PFSK-1 (cell line): ENCODE results near the gene ARPC2.

Experiments
- FOXP2 ChIP-seq: optimal IDR thresholded peaks from 2 replicates; pipeline ENCODE3; 2011; ENCODE audit warnings: borderline replicate concordance, control low read depth, inconsistent platforms; ENCODE audit not compliant: insufficient read depth; ENCODE audit errors: extremely low read length, extremely low read depth
- POLR2AphosphoS5 ChIP-seq: IDR thresholded peaks from 2 replicates; pipeline ENCODE4 v1.6.1; 2012; ENCODE audit warnings: low read depth, mild to moderate bottlenecking, control low read depth, low read length, moderate library complexity
- REST ChIP-seq, 2 experiments: IDR thresholded peaks; 2 replicates each; pipeline versions ENCODE4 v1.6.1 to v1.8.0; 2011 to 2012; ENCODE audit warnings: low read depth in 2 of 2, low read length in 2 of 2, control low read depth in 1 of 2, inconsistent platforms in 1 of 2, mild to moderate bottlenecking in 1 of 2, moderate library complexity in 1 of 2; ENCODE audit not compliant: insufficient read depth in 1 of 2
- SIN3A ChIP-seq: IDR thresholded peaks from 2 replicates; pipeline ENCODE4 v1.6.1; 2012; ENCODE audit warnings: mild to moderate bottlenecking, low read length, moderate library complexity, borderline replicate concordance; ENCODE audit not compliant: insufficient read depth
- TAF1 ChIP-seq: IDR thresholded peaks from 2 replicates; pipeline ENCODE4 v1.6.1; 2012; ENCODE audit warnings: low read length, control low read depth, borderline replicate concordance; ENCODE audit not compliant: insufficient read depth

Gene ARPC2

GRCh38 chr2:218229239-218229638 is 12.2 kb downstream of the ARPC2 start:
- TF ChIP-seq FOXP2 = no peak
- TF ChIP-seq SIN3A = no peak
- TF ChIP-seq REST (IDR thresholded peaks at IDR 0.05; ENCODE audit: insufficient read depth in 1 of 2, low read depth in 2 of 2, low read length in 2 of 2) = no peak
- no peak for TF ChIP-seq TAF1
- no peak for TF ChIP-seq POLR2AphosphoS5

GRCh38 chr2:218229851-218230250 is 12.9 kb downstream of the ARPC2 start:
- TF ChIP-seq POLR2AphosphoS5 (no peak), FOXP2 (no peak), REST (IDR thresholded peaks at IDR 0.05; ENCODE audit: insufficient read depth in 1 of 2, low read depth in 2 of 2, low read length in 2 of 2) (no peak)

- TF ChIP-seq TAF1 = no peak
- no peak for TF ChIP-seq POLR2AphosphoS5
- no peak for TF ChIP-seq FOXP2
- TF ChIP-seq REST (IDR thresholded peaks at IDR 0.05; ENCODE audit: insufficient read depth in 1 of 2, low read depth in 2 of 2, low read length in 2 of 2) = no peak
- no peak for TF ChIP-seq SIN3A
Observed at GRCh38 chr2:218230882-218231281, 13.9 kb downstream of the ARPC2 start.

GRCh38 chr2:218233543-218233942 is 16.6 kb downstream of the ARPC2 start:
- TF ChIP-seq TAF1 (no peak), REST (IDR thresholded peaks at IDR 0.05; ENCODE audit: insufficient read depth in 1 of 2, low read depth in 2 of 2, low read length in 2 of 2) (no peak), POLR2AphosphoS5 (no peak), FOXP2 (no peak), SIN3A (no peak)

GRCh38 chr2:218234521-218234920 is 17.5 kb downstream of the ARPC2 start:
- TF ChIP-seq SIN3A (no peak), POLR2AphosphoS5 (no peak), TAF1 (no peak), FOXP2 (no peak), REST (IDR thresholded peaks at IDR 0.05; ENCODE audit: insufficient read depth in 1 of 2, low read depth in 2 of 2, low read length in 2 of 2) (no peak)
